ENCODE data around the gene PHF14. TPM values are rescaled to one million over a fixed set of nuclear protein-coding genes. Genes with fewer than 3 reads are reported as not detected.

PHF14 gene
- total RNA-seq, 4 donors from 2014 or later: 23.0 to 50.7 (median 29.1) TPM

GRCh38 chr7:10998996-10999757 is 25.5 kb downstream of the PHF14 start:
- no peak overlapping the region for H3K4me3 ChIP-seq
- H3K36me3 ChIP-seq: peaks cover 0 to 18% (median 15%) of the 10 kb centered on the region in 4 donors
- no peak for TF ChIP-seq POLR2A (IDR thresholded peaks at IDR 0.05; ENCODE audit: low read depth)
- no peak for TF ChIP-seq POLR2AphosphoS5 (IDR thresholded peaks at IDR 0.05)
- TF ChIP-seq EP300 (IDR thresholded peaks at IDR 0.05): no peak
- no peak for TF ChIP-seq CTCF (IDR thresholded peaks at IDR 0.05)
- H3K27me3 ChIP-seq: no peaks in the 10 kb centered on the region
- WGBS: 80% methylated on average over 4 of the region's 4 CpGs
- H3K9me3 ChIP-seq: peaks cover 0 to 5% (median 0%) of the 10 kb centered on the region in 4 donors
- intact Hi-C loops (cut with DNase I): no loop called here
- peaks cover 0 to 8% (median 0%) of the 10 kb centered on the region in 4 donors for H3K4me1 ChIP-seq
- DNase-seq (ENCODE audit: extremely low spot score): no peak
- no peak overlapping the region for H3K27ac ChIP-seq (replicated peaks in 1 of 4)

- no peaks in the 10 kb centered on the region for H3K9me3 ChIP-seq
- intact Hi-C loops (cut with DNase I): no loop called here
- DNase-seq (ENCODE audit: extremely low spot score): no peak
- no peak overlapping the region for H3K27ac ChIP-seq (replicated peaks in 1 of 4)
- H3K4me3 ChIP-seq: no peak overlapping the region
- no peak for TF ChIP-seq POLR2AphosphoS5 (IDR thresholded peaks at IDR 0.05)
- no peak for TF ChIP-seq POLR2A (IDR thresholded peaks at IDR 0.05; ENCODE audit: low read depth)
- TF ChIP-seq CTCF (IDR thresholded peaks at IDR 0.05): no peak
- no peak for TF ChIP-seq EP300 (IDR thresholded peaks at IDR 0.05)
- no peaks in the 10 kb centered on the region for H3K4me1 ChIP-seq
- H3K27me3 ChIP-seq: no peaks in the 10 kb centered on the region
- no peaks in the 10 kb centered on the region for H3K36me3 ChIP-seq
Observed at GRCh38 chr7:11005202-11005601, 31.5 kb downstream of the PHF14 start.

GRCh38 chr7:11006291-11006690 is 32.6 kb downstream of the PHF14 start:
- Histone ChIP-seq H3K27ac (replicated peaks in 1 of 4) (no peak overlapping the region), H3K4me3 (no peak overlapping the region), H3K36me3 (no peaks in the 10 kb centered on the region), H3K27me3 (no peaks in the 10 kb centered on the region), H3K9me3 (no peaks in the 10 kb centered on the region), H3K4me1 (no peaks in the 10 kb centered on the region)
- TF ChIP-seq POLR2A (IDR thresholded peaks at IDR 0.05; ENCODE audit: low read depth) (no peak), POLR2AphosphoS5 (IDR thresholded peaks at IDR 0.05) (no peak)
- no peak for DNase-seq (ENCODE audit: extremely low spot score)
- intact Hi-C loops (cut with DNase I): no loop called here
- WGBS: 88% methylated on average over 3 of the region's 3 CpGs

- no peak for TF ChIP-seq POLR2A (IDR thresholded peaks at IDR 0.05; ENCODE audit: low read depth)
- TF ChIP-seq POLR2AphosphoS5 (IDR thresholded peaks at IDR 0.05): no peak
- TF ChIP-seq EP300 (IDR thresholded peaks at IDR 0.05): no peak
- no peak for TF ChIP-seq CTCF (IDR thresholded peaks at IDR 0.05)
- no peak for DNase-seq (ENCODE audit: extremely low spot score)
- intact Hi-C loops (cut with DNase I): no loop called here
- Histone ChIP-seq H3K9me3 (no peaks in the 10 kb centered on the region), H3K4me1 (no peaks in the 10 kb centered on the region), H3K27ac (replicated peaks in 1 of 4) (no peak overlapping the region), H3K36me3 (peaks cover 0 to 4% (median 0%) of the 10 kb centered on the region in 4 donors), H3K27me3 (no peaks in the 10 kb centered on the region), H3K4me3 (no peak overlapping the region)
- 43% methylated on average over 1 of the region's 1 CpG for WGBS
Observed at GRCh38 chr7:11009631-11010030, 36.0 kb downstream of the PHF14 start.

GRCh38 chr7:11021468-11021867 is 47.8 kb downstream of the PHF14 start:
- Histone ChIP-seq H3K27me3 (no peaks in the 10 kb centered on the region), H3K4me1 (no peaks in the 10 kb centered on the region), H3K27ac (replicated peaks in 1 of 4) (no peak overlapping the region), H3K4me3 (no peak overlapping the region), H3K36me3 (peaks cover 0 to 28% (median 21%) of the 10 kb centered on the region in 4 donors), H3K9me3 (no peaks in the 10 kb centered on the region)
- DNase-seq (ENCODE audit: extremely low spot score): no peak
- TF ChIP-seq EP300 (IDR thresholded peaks at IDR 0.05) (no peak), POLR2A (IDR thresholded peaks at IDR 0.05; ENCODE audit: low read depth) (no peak), POLR2AphosphoS5 (IDR thresholded peaks at IDR 0.05) (no peak), CTCF (IDR thresholded peaks at IDR 0.05) (no peak)
- 96% methylated on average over 1 of the region's 1 CpG for whole genome bisulfite sequencing
- intact Hi-C loops (cut with DNase I): no loop called here
